Panc1 (cell line): Measurements from ENCODE around the gene PARP3.

Experiments used
- CTCF ChIP-seq: fragments of 450-650 bp; IDR thresholded peaks from 2 replicates; pipeline ENCODE4 v1.5.1; 2017; ENCODE audit warnings: mild to moderate bottlenecking
- POLR2AphosphoS5 ChIP-seq: IDR thresholded peaks from 2 replicates; pipeline ENCODE4 v1.6.1; 2012; ENCODE audit warnings: mild to moderate bottlenecking, low read depth, low read length, moderate library complexity
- REST ChIP-seq, 2 experiments: IDR thresholded peaks; 2 replicates each; pipeline ENCODE4 v1.6.1; 2011 to 2012; ENCODE audit warnings: low read depth in 2 of 2, control low read depth in 1 of 2, low read length in 1 of 2, mild to moderate bottlenecking in 1 of 2, moderate library complexity in 1 of 2; ENCODE audit not compliant: insufficient read depth in 1 of 2

- TF ChIP-seq CTCF = no peak
- no peak for TF ChIP-seq POLR2AphosphoS5
- no peak for TF ChIP-seq REST (IDR thresholded peaks at IDR 0.05; ENCODE audit: insufficient read depth in 1 of 2, low read depth in 2 of 2, low read length in 1 of 2)
Measured at GRCh38 chr3:51933471-51934138, 8.6 kb upstream of the PARP3 start.
